Prostate gland (tissue), 2 donors: ENCODE data around the gene ZNF862. TPM values are rescaled to one million over a fixed set of nuclear protein-coding genes. Genes with fewer than 3 reads are reported as not detected.

ENCODE experiments used
- DNase-seq: peaks from one replicate; pipeline ENCODE4 v3.0.0-alpha.2; 2019; ENCODE audit warnings: low spot score
- H3K27ac ChIP-seq, 2 donors: fragments of 200-600 bp; sonication (generic); 2 replicates each; pipeline ENCODE4 v1.5.1; 2017 to 2019
- H3K27me3 ChIP-seq: fragments of 200-600 bp; sonication (generic); replicated peaks from 2 replicates; pipeline ENCODE4 v1.5.1; 2019; ENCODE audit not compliant: insufficient read depth
- H3K36me3 ChIP-seq, 2 donors: fragments of 200-600 bp; sonication (generic); 1 replicate in 1 of 2; 2 replicates in 1 of 2; pipeline versions ENCODE4 v1.5.1 to v1.8.1; 2017 to 2019
- H3K4me1 ChIP-seq: fragments of 200-600 bp; sonication (generic); replicated peaks from 2 replicates; pipeline ENCODE4 v1.5.1; 2019
- H3K4me3 ChIP-seq, 2 donors: fragments of 200-600 bp; sonication (generic); 2 replicates each; pipeline ENCODE4 v1.5.1; 2017 to 2019
- H3K9me3 ChIP-seq: fragments of 200-600 bp; sonication (generic); 2 replicates; pipeline ENCODE4 v1.5.1; 2017
- CTCF ChIP-seq, 4 experiments: fragments of 200-600 bp in 2 of 4; fragments of 450-650 bp in 2 of 4; sonication (generic) in 2 of 4; IDR thresholded peaks; 1 replicate in 3 of 4; 2 replicates in 1 of 4; pipeline ENCODE4 v1.5.1; 2016 to 2019; ENCODE audit warnings: antibody characterized with exemption in 4 of 4, mild to moderate bottlenecking in 2 of 4, moderate library complexity in 2 of 4
- POLR2A ChIP-seq: fragments of 450-650 bp; IDR thresholded peaks from one replicate; pipeline ENCODE4 v1.6.1; 2016; ENCODE audit warnings: antibody characterized with exemption, mild to moderate bottlenecking
- POLR2AphosphoS5 ChIP-seq: sonication (generic); formaldehyde crosslinking; IDR thresholded peaks from one replicate; pipeline ENCODE4 v1.6.1; 2017; ENCODE audit warnings: antibody characterized with exemption
- WGBS: methylation state at CpG from one replicate; pipeline ENCODE4 v1.1.5; 2018; 5-methylcytosine and 5-hydroxymethylcytosine counted together
- intact Hi-C: fragments of 100-400 bp; cut with DNase I; formaldehyde crosslinking; loops from one replicate; pipeline ENCODE4 v1.14.2; 2022
- total RNA-seq, 2 donors: library from RNA; depleted of rRNA; stranded (reverse); fragments of >200 nt; gene quantifications; one replicate each; pipeline ENCODE4 v1.1.0, GENCODE V29; 2016

The ZNF862 gene
- total RNA-seq, 2 donors from 2014 or later = 19.8 to 25.4 TPM

GRCh38 chr7:149864751-149865150 is 26.6 kb downstream of the ZNF862 start:
- no peaks in the 10 kb centered on the region for H3K27me3 ChIP-seq
- H3K36me3 ChIP-seq = peaks cover 5% of the 10 kb centered on the region in 2 donors
- 97% methylated on average over 12 of the region's 12 CpGs for WGBS
- H3K4me3 ChIP-seq = no peak overlapping the region
- H3K4me1 ChIP-seq = no peaks in the 10 kb centered on the region
- DNase-seq = no peak
- no peaks in the 10 kb centered on the region for H3K9me3 ChIP-seq
- no peak for TF ChIP-seq POLR2AphosphoS5
- TF ChIP-seq CTCF (IDR thresholded peaks at IDR 0.05) = no peak
- TF ChIP-seq POLR2A = no peak
- H3K27ac ChIP-seq = no peak overlapping the region
- intact Hi-C loops = no loop called here

- no peaks in the 10 kb centered on the region for H3K27me3 ChIP-seq
- TF ChIP-seq POLR2AphosphoS5 (no peak), CTCF (IDR thresholded peaks at IDR 0.05) (no peak), POLR2A (no peak)
- H3K4me3 ChIP-seq = no peak overlapping the region
- WGBS = 96% methylated on average over 7 of the region's 7 CpGs
- H3K36me3 ChIP-seq = peaks cover 5% of the 10 kb centered on the region in 2 donors
- H3K4me1 ChIP-seq = no peaks in the 10 kb centered on the region
- H3K27ac ChIP-seq = no peak overlapping the region
- intact Hi-C loops = no loop called here
- DNase-seq = no peak
- no peaks in the 10 kb centered on the region for H3K9me3 ChIP-seq
These were observed 27.3 kb downstream of the ZNF862 start for GRCh38 chr7:149865437-149865836.

- DNase-seq = no peak
- TF ChIP-seq POLR2A (no peak), CTCF (IDR thresholded peaks at IDR 0.05) (no peak), POLR2AphosphoS5 (no peak)
- Histone ChIP-seq H3K4me1 (no peaks in the 10 kb centered on the region), H3K36me3 (peaks cover 5% of the 10 kb centered on the region in 2 donors), H3K9me3 (no peaks in the 10 kb centered on the region), H3K27ac (no peak overlapping the region), H3K4me3 (no peak overlapping the region), H3K27me3 (no peaks in the 10 kb centered on the region)
- 84% methylated on average over 16 of the region's 16 CpGs for WGBS
- intact Hi-C loops = no loop called here
These were observed 28.1 kb downstream of the ZNF862 start for GRCh38 chr7:149866139-149866778.

- Histone ChIP-seq H3K4me3 (no peak overlapping the region), H3K9me3 (no peaks in the 10 kb centered on the region), H3K36me3 (peaks cover 5% of the 10 kb centered on the region in 2 donors), H3K4me1 (no peaks in the 10 kb centered on the region), H3K27ac (no peak overlapping the region), H3K27me3 (no peaks in the 10 kb centered on the region)
- intact Hi-C loops = no loop called here
- WGBS = 36% methylated on average over 11 of the region's 11 CpGs
- TF ChIP-seq CTCF (IDR thresholded peaks at IDR 0.05) = no peak
- TF ChIP-seq POLR2AphosphoS5 = no peak
- no peak for TF ChIP-seq POLR2A
- no peak for DNase-seq
These were observed 28.7 kb downstream of the ZNF862 start for GRCh38 chr7:149866779-149867447.
